BLaER1 treated with 17β-estradiol and CSF1 and Interleukin-3, amounts not matched to agents 10 nM and 100 nM (cell line): Measurements from ENCODE around the gene SIVA1.
A peak's percentile ranks its signal among the peaks of the same experiment; 100 is the strongest.

ENCODE experiments used
- H3K27ac ChIP-seq, 11 experiments: shearing (Covaris generic); formaldehyde crosslinking; 2 replicates each; pipeline ENCODE4 v1.8.1; 2022
- H3K27me3 ChIP-seq, 11 experiments: shearing (Covaris generic); formaldehyde crosslinking; 2 replicates each; pipeline ENCODE4 v1.8.1; 2022
- H3K36me3 ChIP-seq, 11 experiments: shearing (Covaris generic); formaldehyde crosslinking; 2 replicates each; pipeline ENCODE4 v1.8.1; 2022
- H3K4me1 ChIP-seq, 10 experiments: shearing (Covaris generic); formaldehyde crosslinking; 2 replicates each; pipeline ENCODE4 v1.8.1; 2022
- H3K4me2 ChIP-seq, 11 experiments: shearing (Covaris generic); formaldehyde crosslinking; 2 replicates each; pipeline ENCODE4 v1.8.1; 2022
- H3K4me3 ChIP-seq, 10 experiments: shearing (Covaris generic); formaldehyde crosslinking; 2 replicates each; pipeline ENCODE4 v1.8.1; 2022
- H3K9ac ChIP-seq, 11 experiments: shearing (Covaris generic); formaldehyde crosslinking; 2 replicates each; pipeline ENCODE4 v1.8.1; 2022
- H3K9me3 ChIP-seq, 11 experiments: shearing (Covaris generic); formaldehyde crosslinking; replicated peaks in 1 of 11; 2 replicates each; pipeline ENCODE4 v1.8.1; 2022
- H4K20me1 ChIP-seq, 11 experiments: shearing (Covaris generic); formaldehyde crosslinking; 2 replicates each; pipeline ENCODE4 v1.8.1; 2022
- Cebpa-rat ChIP-seq, 11 experiments: shearing (Covaris generic); IDR thresholded peaks; 2 replicates each; pipeline ENCODE4 v1.8.1; 2022

The SIVA1 gene

GRCh38 chr14:104803912-104804410, 51.0 kb downstream of the SIVA1 start:
- Histone ChIP-seq H3K9ac (peak overlapping the region in 3 of 11 experiments; percentile 29 to 49 (median 41); a peak in 4 of 22 replicates), H3K4me1 (peaks cover 60 to 74% (median 66%) of the 10 kb centered on the region in 10 experiments), H3K4me2 (peak overlapping the region; percentile 42 to 100 (median 84)), H3K4me3 (no peak overlapping the region), H3K27ac (no peak overlapping the region), H3K27me3 (peaks cover 0 to 7% (median under 1%) of the 10 kb centered on the region in 11 experiments; a peak in 4 of 22 replicates), H3K36me3 (no peaks in the 10 kb centered on the region), H4K20me1 (peaks cover 0 to 53% (median 38%) of the 10 kb centered on the region in 11 experiments; a peak in 19 of 22 replicates), H3K9me3 (no peaks in the 10 kb centered on the region)
- no peak for TF ChIP-seq Cebpa-rat (IDR thresholded peaks at IDR 0.05)

GRCh38 chr14:104804481-104805325, 51.8 kb downstream of the SIVA1 start:
- H4K20me1 ChIP-seq = peaks cover 0 to 53% (median 38%) of the 10 kb centered on the region in 11 experiments; a peak in 19 of 22 replicates
- peak overlapping the region in 2 of 11 experiments; percentile 23 to 47; a peak in 2 of 22 replicates for H3K27ac ChIP-seq
- H3K4me3 ChIP-seq = no peak overlapping the region; a peak in 1 of 20 replicates
- peak overlapping the region in 4 of 11 experiments; percentile 29 to 49 (median 43); a peak in 6 of 22 replicates for H3K9ac ChIP-seq
- H3K4me2 ChIP-seq = peak overlapping the region; percentile 42 to 100 (median 84)
- 0 out of 22 replicates have a peak, but pooled peaks cover 0 to 7% (median 0%) of the 10 kb centered on the region in 11 experiments for H3K27me3 ChIP-seq
- H3K9me3 ChIP-seq = no peaks in the 10 kb centered on the region
- no peaks in the 10 kb centered on the region; a peak in 1 of 22 replicates for H3K36me3 ChIP-seq
- no peak for TF ChIP-seq Cebpa-rat (IDR thresholded peaks at IDR 0.05)
- H3K4me1 ChIP-seq = peaks cover 58 to 67% (median 60%) of the 10 kb centered on the region in 10 experiments

- peaks cover 0 to 53% (median 38%) of the 10 kb centered on the region in 11 experiments; a peak in 19 of 22 replicates for H4K20me1 ChIP-seq
- H3K4me3 ChIP-seq = no peak overlapping the region
- H3K4me2 ChIP-seq = peak overlapping the region; percentile 42 to 100 (median 84)
- no peaks in the 10 kb centered on the region for H3K9me3 ChIP-seq
- H3K36me3 ChIP-seq = no peaks in the 10 kb centered on the region; a peak in 1 of 22 replicates
- peak overlapping the region in 2 of 11 experiments; percentile 36 to 47; a peak in 4 of 22 replicates for H3K27ac ChIP-seq
- peak overlapping the region in 5 of 11 experiments; percentile 4 to 44 (median 41); a peak in 6 of 22 replicates for H3K9ac ChIP-seq
- H3K27me3 ChIP-seq = 0 out of 22 replicates have a peak, but pooled peaks cover 0 to 7% (median 0%) of the 10 kb centered on the region in 11 experiments
- H3K4me1 ChIP-seq = peaks cover 53 to 62% (median 54%) of the 10 kb centered on the region in 10 experiments
- TF ChIP-seq Cebpa-rat (IDR thresholded peaks at IDR 0.05) = no peak
Observed at GRCh38 chr14:104805326-104805678, 52.4 kb downstream of the SIVA1 start.

GRCh38 chr14:104805941-104806624, 53.1 kb downstream of the SIVA1 start:
- Histone ChIP-seq H3K4me3 (no peak overlapping the region), H3K27ac (peak overlapping the region in 2 of 11 experiments; percentile 36 to 47; a peak in 4 of 22 replicates), H3K27me3 (0 out of 22 replicates have a peak, but pooled peaks cover 0 to 7% (median 0%) of the 10 kb centered on the region in 11 experiments), H3K4me1 (peaks cover 51 to 60% (median 53%) of the 10 kb centered on the region in 10 experiments), H3K9me3 (no peaks in the 10 kb centered on the region), H3K4me2 (peak overlapping the region; percentile 42 to 100 (median 84)), H3K9ac (peak overlapping the region in 5 of 11 experiments; percentile 4 to 44 (median 41); a peak in 6 of 22 replicates), H3K36me3 (peaks cover 0 to 3% (median 0%) of the 10 kb centered on the region in 11 experiments; a peak in 2 of 22 replicates), H4K20me1 (peaks cover 0 to 51% (median 38%) of the 10 kb centered on the region in 11 experiments; a peak in 19 of 22 replicates)
- no peak for TF ChIP-seq Cebpa-rat (IDR thresholded peaks at IDR 0.05)

- H3K4me2 ChIP-seq = peak overlapping the region in 2 of 11 experiments; percentile 41 to 54; a peak in 4 of 22 replicates
- no peaks in the 10 kb centered on the region for H3K9me3 ChIP-seq
- peaks cover 0 to 44% (median 30%) of the 10 kb centered on the region in 11 experiments; a peak in 18 of 22 replicates for H4K20me1 ChIP-seq
- H3K4me1 ChIP-seq = peaks cover 44 to 53% (median 45%) of the 10 kb centered on the region in 10 experiments
- H3K4me3 ChIP-seq = no peak overlapping the region
- H3K27me3 ChIP-seq = 0 out of 22 replicates have a peak, but pooled peaks cover 0 to 2% (median 0%) of the 10 kb centered on the region in 11 experiments
- no peak overlapping the region for H3K9ac ChIP-seq
- H3K36me3 ChIP-seq = peaks cover 0 to 5% (median 0%) of the 10 kb centered on the region in 11 experiments; a peak in 2 of 22 replicates
- TF ChIP-seq Cebpa-rat (IDR thresholded peaks at IDR 0.05) = no peak
- H3K27ac ChIP-seq = no peak overlapping the region; a peak in 1 of 22 replicates
Observed at GRCh38 chr14:104806625-104807465, 53.9 kb downstream of the SIVA1 start.

GRCh38 chr14:104808456-104808855, 55.5 kb downstream of the SIVA1 start:
- peaks cover 0 to 30% (median 17%) of the 10 kb centered on the region in 11 experiments; a peak in 15 of 22 replicates for H4K20me1 ChIP-seq
- no peak for TF ChIP-seq Cebpa-rat (IDR thresholded peaks at IDR 0.05)
- no peak overlapping the region for H3K4me3 ChIP-seq
- peaks cover 0 to 5% (median 0%) of the 10 kb centered on the region in 11 experiments; a peak in 2 of 22 replicates for H3K36me3 ChIP-seq
- H3K9me3 ChIP-seq = no peaks in the 10 kb centered on the region
- no peak overlapping the region for H3K27ac ChIP-seq
- H3K4me2 ChIP-seq = no peak overlapping the region
- peaks cover 28 to 40% (median 30%) of the 10 kb centered on the region in 10 experiments for H3K4me1 ChIP-seq
- H3K27me3 ChIP-seq = no peaks in the 10 kb centered on the region
- H3K9ac ChIP-seq = no peak overlapping the region
